GM19240 (cell line): ENCODE measurements around the gene KSR2.
"Not testable (repeated sequence)": the region's sequence is repeated elsewhere in the genome, so short reads cannot be mapped to it uniquely, and the experiment has no call there.

ENCODE experiments used
- DNase-seq: peaks from one replicate; pipeline ENCODE4 v3.0.0; 2011; ENCODE audit warnings: low spot score; ENCODE audit not compliant: insufficient read length

Gene KSR2

DNA sequence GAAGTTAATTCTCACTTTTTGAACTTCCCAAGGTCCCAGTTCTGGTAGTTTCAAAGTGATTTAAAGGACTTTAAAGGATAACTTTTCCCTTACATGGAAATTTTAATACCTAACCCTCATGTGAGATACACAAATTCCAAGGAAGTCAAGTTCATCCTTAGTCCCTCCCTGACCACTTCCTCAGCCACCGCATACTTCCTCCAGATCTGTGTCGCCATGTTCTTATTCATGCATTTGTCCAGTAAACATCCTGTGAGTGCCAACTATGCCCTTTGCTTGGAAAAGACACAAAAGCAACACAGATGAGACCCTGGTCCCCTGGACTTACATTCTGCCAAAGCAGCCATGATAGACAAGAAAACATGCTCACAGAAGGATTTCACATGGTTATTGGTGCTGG, 206.6 kb downstream of the KSR2 start:
- no peak for DNase-seq

- DNase-seq = no peak
These were observed 207.2 kb downstream of the KSR2 start for GRCh38 chr12:117761528-117762100.

- DNase-seq = no peak
These were observed 207.8 kb downstream of the KSR2 start for GRCh38 chr12:117760990-117761389.

- DNase-seq = no peak
These were observed 218.1 kb downstream of the KSR2 start for GRCh38 chr12:117750657-117751056.

- DNase-seq = no peak
These were observed 219.4 kb downstream of the KSR2 start for GRCh38 chr12:117749431-117749830.

DNA sequence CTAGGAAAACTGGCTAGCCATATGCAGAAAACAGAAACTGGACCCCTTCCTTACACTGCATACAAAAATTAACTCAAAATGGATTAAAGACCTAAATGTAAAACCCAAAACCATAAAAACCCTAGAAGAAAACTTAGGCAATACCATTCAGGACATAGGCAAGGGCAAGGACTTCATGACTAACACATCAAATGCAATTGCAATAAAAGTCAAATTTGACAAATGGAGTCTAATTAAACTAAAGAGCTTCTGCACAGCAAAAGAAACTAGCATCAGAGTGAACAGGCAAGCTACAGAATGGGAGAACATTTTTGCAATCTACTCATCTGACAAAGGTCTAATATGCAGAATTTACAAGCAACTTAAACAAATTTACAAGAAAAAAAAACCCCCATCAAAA, 222.4 kb downstream of the KSR2 start:
- not testable (repeated sequence) for DNase-seq

- DNase-seq = no peak
These were observed 224.4 kb downstream of the KSR2 start for GRCh38 chr12:117744418-117744817.

DNA sequence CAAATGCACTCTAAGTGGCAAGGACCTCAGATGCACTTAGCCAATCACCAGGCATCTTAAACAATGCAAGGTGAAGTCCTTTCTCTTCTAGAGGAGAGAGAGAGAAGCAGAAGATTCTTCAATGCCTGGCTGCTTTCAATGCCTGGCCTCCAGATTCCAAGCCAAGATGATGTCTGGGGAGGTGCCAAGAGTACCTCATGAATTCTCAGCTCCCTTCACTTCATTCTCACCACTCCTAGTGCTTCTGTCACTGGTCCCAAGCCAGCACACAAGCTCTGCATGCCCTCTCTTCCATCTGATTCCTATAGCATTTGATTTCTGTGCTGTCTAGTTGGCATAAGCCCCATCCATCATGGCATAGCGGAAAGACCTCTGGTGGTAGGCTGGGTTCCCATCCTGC, 225.0 kb downstream of the KSR2 start:
- no peak for DNase-seq

GRCh38 chr12:117742721-117743120, 226.1 kb downstream of the KSR2 start:
- DNase-seq = no peak

DNA sequence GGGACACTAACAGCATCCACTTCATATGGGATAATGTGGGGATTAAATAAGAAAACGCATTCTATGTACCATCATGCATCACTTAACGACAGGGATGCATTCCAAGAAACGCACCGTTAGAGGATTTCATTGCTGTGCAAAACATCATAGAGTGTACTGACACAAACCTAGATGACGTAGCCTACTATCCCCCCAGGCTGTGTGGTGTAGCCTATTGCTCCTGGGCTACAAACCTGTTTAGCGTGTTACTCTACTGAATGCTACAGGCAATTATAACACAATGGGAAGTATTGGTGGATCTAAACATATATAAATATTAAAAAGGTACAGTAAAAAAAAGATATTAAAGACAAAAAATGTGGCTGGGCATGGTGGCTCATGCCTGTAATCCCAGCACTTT, 230.6 kb downstream of the KSR2 start:
- DNase-seq = no peak

DNA sequence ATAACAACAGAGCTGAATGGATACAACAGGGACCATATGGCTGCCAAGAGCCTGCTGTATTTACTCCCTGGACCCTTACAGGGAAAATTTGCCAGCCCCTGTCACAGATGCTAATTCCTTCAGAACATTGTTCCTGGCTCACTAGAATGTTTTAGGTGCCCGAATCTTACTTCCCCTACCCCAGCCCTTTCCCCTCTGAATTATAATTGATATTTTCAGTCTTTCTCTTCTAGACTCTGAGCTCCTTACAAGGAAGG, 235.3 kb downstream of the KSR2 start:
- no peak for DNase-seq

- DNase-seq = no peak
These were observed 235.8 kb downstream of the KSR2 start for GRCh38 chr12:117732761-117733548.

DNA sequence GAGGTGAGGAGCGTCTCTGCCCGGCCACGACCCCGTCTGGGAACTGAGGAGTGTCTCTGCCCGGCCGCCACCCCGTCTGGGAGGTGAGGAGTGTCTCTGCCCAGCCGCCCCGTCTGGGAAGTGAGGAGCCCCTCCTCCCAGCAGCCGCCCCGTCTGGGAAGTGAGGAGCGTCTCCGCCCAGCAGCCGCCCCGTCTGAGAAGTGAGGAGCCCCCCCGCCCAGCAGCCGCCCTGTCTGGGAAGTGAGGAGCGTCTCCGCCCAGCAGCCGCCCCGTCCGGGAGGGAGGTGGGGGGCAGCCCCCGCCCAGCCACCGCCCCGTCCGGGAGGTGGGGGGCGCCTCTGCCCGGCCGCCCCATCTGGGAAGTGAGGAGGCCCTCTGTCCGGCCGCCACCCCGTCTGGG, 237.7 kb downstream of the KSR2 start:
- not testable (repeated sequence) for DNase-seq

DNA sequence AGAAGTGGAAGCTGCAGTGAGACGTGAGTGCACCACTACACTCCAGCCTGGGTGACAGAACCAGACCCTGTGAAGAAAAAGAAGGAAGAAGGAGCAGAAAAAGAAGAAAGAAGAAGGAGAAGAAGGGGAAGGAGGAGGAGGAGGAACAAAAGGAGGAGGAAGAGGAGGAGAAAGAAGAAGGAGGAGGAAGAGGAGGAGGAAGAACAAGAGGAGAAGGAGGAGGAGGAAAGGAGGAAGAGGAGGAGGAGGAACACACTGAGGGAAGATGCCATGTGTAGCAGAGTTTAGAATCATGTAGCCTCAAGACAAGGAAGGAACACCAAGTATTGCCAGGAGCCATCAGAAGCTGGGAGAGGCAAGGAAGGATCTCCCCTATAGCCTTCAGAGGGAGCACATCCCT, 241.5 kb downstream of the KSR2 start:
- no peak for DNase-seq

DNA sequence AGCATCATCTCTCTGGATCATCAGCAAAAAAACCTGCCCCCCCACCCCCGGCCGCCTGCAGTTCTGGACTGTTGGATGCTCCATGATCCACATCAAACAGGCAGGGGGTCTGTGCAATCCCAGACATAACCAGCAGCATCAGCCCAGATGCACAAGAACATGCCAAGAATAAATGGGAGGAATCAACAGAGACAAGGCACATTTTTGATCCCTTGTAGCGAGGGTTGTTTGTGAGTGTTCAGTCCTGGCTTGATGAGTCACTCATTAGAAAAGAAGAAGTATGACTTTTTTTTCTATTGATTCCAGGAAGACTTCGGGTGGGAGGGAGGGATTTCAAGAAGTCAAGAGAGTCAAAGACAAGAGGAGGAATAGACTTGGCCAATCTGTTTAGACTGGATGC, 244.2 kb downstream of the KSR2 start:
- DNase-seq = no peak

DNA sequence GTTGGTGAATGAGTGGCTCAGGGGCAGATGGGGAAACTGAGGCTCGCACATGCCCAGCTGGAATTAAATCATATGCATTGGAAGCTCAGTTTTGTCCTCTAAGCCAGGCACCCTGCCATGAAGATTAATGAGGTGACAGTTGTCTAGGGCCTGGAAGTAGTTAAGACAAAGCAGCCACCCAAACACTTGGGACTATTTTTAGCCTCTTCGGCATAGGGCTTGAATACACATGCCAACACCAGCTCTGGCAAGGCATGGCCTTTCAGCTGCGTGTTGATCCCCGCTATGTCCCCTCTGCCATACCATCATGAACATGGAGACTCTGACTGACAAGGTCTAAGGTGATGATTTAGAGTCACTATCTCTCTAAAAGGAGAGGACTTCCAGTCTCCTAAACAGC, 250.2 kb downstream of the KSR2 start:
- no peak for DNase-seq

DNA sequence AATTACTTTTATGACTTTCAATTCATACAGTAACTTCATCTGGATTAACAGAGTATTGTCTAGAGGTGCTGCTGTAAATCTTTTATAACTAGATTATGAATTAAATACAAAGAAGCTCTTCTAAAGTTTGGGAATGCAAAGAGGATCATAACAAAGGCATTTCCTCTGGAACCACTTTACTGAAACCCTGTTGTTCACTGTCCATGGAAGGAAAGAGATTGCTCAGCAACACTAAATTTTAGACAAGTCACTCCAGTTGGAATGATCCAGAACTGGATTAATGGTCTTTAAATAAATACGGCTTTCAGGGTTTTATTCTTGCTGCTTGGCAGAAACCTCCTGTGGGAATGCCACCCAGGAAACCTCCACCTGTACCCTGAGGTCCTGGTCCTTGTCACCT, 250.6 kb downstream of the KSR2 start:
- DNase-seq = no peak

GRCh38 chr12:117714203-117714602, 254.6 kb downstream of the KSR2 start:
- no peak for DNase-seq

- no peak for DNase-seq
These were observed 258.7 kb downstream of the KSR2 start for GRCh38 chr12:117710121-117710520.

- DNase-seq = no peak
These were observed 260.9 kb downstream of the KSR2 start for GRCh38 chr12:117707861-117708260.

DNA sequence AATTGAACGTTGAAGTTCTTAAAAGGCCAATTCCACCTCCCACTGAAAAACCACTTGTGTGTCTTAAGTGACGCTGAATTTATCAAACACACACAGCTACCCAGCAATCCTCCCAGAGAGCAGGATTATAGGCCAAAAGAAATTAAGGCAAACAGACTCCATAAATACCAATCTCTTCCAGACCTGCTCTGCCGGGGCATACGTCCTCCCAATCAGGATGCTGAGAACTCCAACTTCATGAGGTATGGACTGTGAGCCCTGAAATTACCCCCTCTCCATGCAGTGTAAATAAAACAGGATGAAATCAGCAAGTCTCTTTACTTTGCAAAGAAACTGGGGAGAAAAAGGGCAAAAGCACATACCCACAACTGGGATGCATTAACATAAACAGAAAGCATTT, 265.2 kb downstream of the KSR2 start:
- no peak for DNase-seq

DNA sequence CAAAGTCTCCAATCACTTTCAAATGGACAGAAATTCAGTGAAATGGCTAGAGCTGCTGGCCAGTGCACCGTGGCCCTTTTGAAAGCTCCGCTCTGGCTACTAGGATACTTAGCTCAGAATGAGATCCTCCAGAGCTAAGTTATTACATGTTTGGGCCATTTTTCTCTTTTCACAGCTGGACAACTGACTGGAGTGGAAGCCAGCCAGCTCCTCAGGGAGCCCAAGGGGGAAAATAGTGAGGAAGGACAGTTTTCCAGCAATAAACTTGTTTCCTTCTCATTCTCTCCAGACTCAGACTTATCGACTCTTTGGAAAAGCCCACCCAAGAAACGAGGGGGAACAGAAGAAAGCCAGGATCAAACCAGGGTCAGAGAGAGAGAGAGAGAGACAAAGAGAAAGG, 266.0 kb downstream of the KSR2 start:
- DNase-seq = no peak

DNA sequence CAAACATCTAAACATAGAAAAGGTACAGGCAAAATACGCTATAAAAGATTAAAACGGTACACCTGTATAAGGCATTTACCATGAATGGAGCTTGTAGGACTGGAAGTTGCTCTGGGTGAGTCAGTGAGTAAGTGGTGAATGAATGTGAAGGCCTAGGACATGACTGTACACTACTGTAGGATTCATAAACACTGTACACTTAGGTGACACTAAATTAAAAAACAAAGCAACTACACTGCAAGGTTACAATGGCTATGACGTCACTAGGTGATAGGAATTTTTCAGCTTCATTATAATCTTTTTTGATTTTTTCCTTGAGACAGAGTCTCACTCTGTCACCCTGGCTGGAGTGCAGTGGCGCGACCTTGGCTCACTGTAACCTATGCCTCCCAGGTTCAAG, 269.2 kb downstream of the KSR2 start:
- no peak for DNase-seq

- DNase-seq = no peak
These were observed 269.7 kb downstream of the KSR2 start for GRCh38 chr12:117699118-117699517.
